ENCODE data around the gene STARD5. TPM values are rescaled to one million over a fixed set of nuclear protein-coding genes. Genes with fewer than 3 reads are reported as not detected.

STARD5 gene
- total RNA-seq = 10 to 100 TPM; 11.2 to 54.5 (median 41.3) TPM

GRCh38 chr15:81323944-81324881, at the start of gene STARD5:
STARD5 (minus strand) TSS chr15:81324141; CDS start chr15:81324099, 42 bp downstream.
- peak; percentile 100 for DNase-seq
- in situ Hi-C loops (cut with MboI; ENCODE audit: low pct_ligation_motif_present in 1 of 4, low pct_unique_long_range_greater_than_20kb in 1 of 4, low sequenced_read_pairs in 3 of 4) = no loop called here
- 1 to 4% methylated on average over 11 to 31 of the region's 67 CpGs for WGBS, 2 donors (ENCODE audit: low coverage in 1 of 2)
- intact Hi-C loops (cut with DNase I; ENCODE audit: low total_unique reads) = loop anchor here (10.0 kb wide), 1 partner anchor 59 kb away; no protein-coding TSS in a partner anchor
- H3K4me1 ChIP-seq = peaks cover 4 to 20% (median 11%) of the 10 kb centered on the region in 4 donors
- no peaks in the 10 kb centered on the region for H3K9me3 ChIP-seq
- no peak for TF ChIP-seq CTCF (IDR thresholded peaks at IDR 0.05)
- TF ChIP-seq POLR2AphosphoS5 (IDR thresholded peaks at IDR 0.05) = peak; percentile 90 to 98 (median 97)
- no peak for TF ChIP-seq EP300 (IDR thresholded peaks at IDR 0.05; ENCODE audit: low read depth)
- TF ChIP-seq POLR2A (IDR thresholded peaks at IDR 0.05) = peak; percentile 97
- peak within 1 kb of the TSS; percentile 83 to 95 (median 91) for H3K27ac ChIP-seq
- peak within 1 kb of the TSS; percentile 70 to 94 (median 86) for H3K4me3 ChIP-seq
- peaks cover 0 to 5% (median 2%) of the 10 kb centered on the region in 4 donors for H3K36me3 ChIP-seq
- no peaks in the 10 kb centered on the region for H3K27me3 ChIP-seq

GRCh38 chr15:81373176-81373575, 49.2 kb upstream of the STARD5 start:
- H3K36me3 ChIP-seq = no peaks in the 10 kb centered on the region
- no peak for DNase-seq
- H3K9me3 ChIP-seq = no peaks in the 10 kb centered on the region
- H3K4me1 ChIP-seq = no peaks in the 10 kb centered on the region
- in situ Hi-C loops (cut with MboI; ENCODE audit: low pct_ligation_motif_present in 1 of 4, low pct_unique_long_range_greater_than_20kb in 1 of 4, low sequenced_read_pairs in 3 of 4) (no loop called here), intact Hi-C loops (cut with DNase I; ENCODE audit: low total_unique reads) (no loop called here)
- TF ChIP-seq EP300 (IDR thresholded peaks at IDR 0.05; ENCODE audit: low read depth) = no peak
- 75 to 82% methylated on average over 5 of the region's 5 CpGs for WGBS, 2 donors (ENCODE audit: low coverage in 1 of 2)
- H3K4me3 ChIP-seq = no peak overlapping the region
- H3K27me3 ChIP-seq = no peaks in the 10 kb centered on the region
- H3K27ac ChIP-seq = no peak overlapping the region

GRCh38 chr15:81372575-81372974, 48.6 kb upstream of the STARD5 start:
- DNase-seq = no peak
- no peak overlapping the region for H3K27ac ChIP-seq
- in situ Hi-C loops (cut with MboI; ENCODE audit: low pct_ligation_motif_present in 1 of 4, low pct_unique_long_range_greater_than_20kb in 1 of 4, low sequenced_read_pairs in 3 of 4) = no loop called here

GRCh38 chr15:81363718-81364500, 40.0 kb upstream of the STARD5 start:
- Histone ChIP-seq H3K9me3 (no peaks in the 10 kb centered on the region), H3K27ac (no peak overlapping the region), H3K27me3 (no peaks in the 10 kb centered on the region), H3K4me3 (no peak overlapping the region), H3K4me1 (no peaks in the 10 kb centered on the region), H3K36me3 (no peaks in the 10 kb centered on the region)
- in situ Hi-C loops (cut with MboI; ENCODE audit: low pct_ligation_motif_present in 1 of 4, low pct_unique_long_range_greater_than_20kb in 1 of 4, low sequenced_read_pairs in 3 of 4) = no loop called here
- DNase-seq = no peak
- TF ChIP-seq POLR2A (IDR thresholded peaks at IDR 0.05) = no peak
- no peak for TF ChIP-seq POLR2AphosphoS5 (IDR thresholded peaks at IDR 0.05)
- TF ChIP-seq CTCF (IDR thresholded peaks at IDR 0.05) = no peak
- no peak for TF ChIP-seq EP300 (IDR thresholded peaks at IDR 0.05; ENCODE audit: low read depth)
- WGBS, 2 donors (ENCODE audit: low coverage in 1 of 2) = 70 to 73% methylated on average over 3 to 5 of the region's 5 CpGs
- intact Hi-C loops (cut with DNase I; ENCODE audit: low total_unique reads) = no loop called here

More at GRCh38 chr15:81372575-81372974, 48.6 kb upstream of the STARD5 start:
- intact Hi-C loops (cut with DNase I; ENCODE audit: low total_unique reads) = no loop called here
- no peaks in the 10 kb centered on the region for H3K9me3 ChIP-seq
- TF ChIP-seq EP300 (IDR thresholded peaks at IDR 0.05; ENCODE audit: low read depth) = no peak
- TF ChIP-seq POLR2A (IDR thresholded peaks at IDR 0.05) = no peak
- no peak for TF ChIP-seq POLR2AphosphoS5 (IDR thresholded peaks at IDR 0.05)
- no peak for TF ChIP-seq CTCF (IDR thresholded peaks at IDR 0.05)
- no peak overlapping the region for H3K4me3 ChIP-seq
- H3K4me1 ChIP-seq = no peaks in the 10 kb centered on the region
- no peaks in the 10 kb centered on the region for H3K36me3 ChIP-seq
- H3K27me3 ChIP-seq = no peaks in the 10 kb centered on the region
- whole genome bisulfite sequencing, 2 donors (ENCODE audit: low coverage in 1 of 2) = 44 to 64% methylated on average over 1 to 3 of the region's 3 CpGs

Measured in transverse colon (tissue), 4 donors.